ENCODE data around the gene CD109. TPM values are rescaled to one million over a fixed set of nuclear protein-coding genes. Genes with fewer than 3 reads are reported as not detected.

CD109 gene
- total RNA-seq, 4 donors from 2014 or later: 7.8 to 19.0 (median 12.7) TPM

- Histone ChIP-seq H3K36me3 (no peaks in the 10 kb centered on the region), H3K9me3 (no peaks in the 10 kb centered on the region), H3K27me3 (no peaks in the 10 kb centered on the region), H3K4me3 (no peak overlapping the region), H3K4me1 (no peaks in the 10 kb centered on the region), H3K27ac (no peak overlapping the region)
- no peak for DNase-seq (ENCODE audit: low spot score in 2 of 2)
- no peak for TF ChIP-seq CTCF (IDR thresholded peaks at IDR 0.05)
- TF ChIP-seq EP300 (IDR thresholded peaks at IDR 0.05): no peak
- no peak for TF ChIP-seq POLR2A (IDR thresholded peaks at IDR 0.05)
- 76 to 91% methylated on average over 3 of the region's 3 CpGs for WGBS, 2 donors
These were observed 174.9 kb downstream of the CD109 start for GRCh38 chr6:73870907-73871306.

GRCh38 chr6:73873081-73873480 is 177.1 kb downstream of the CD109 start:
- H3K27ac ChIP-seq: no peak overlapping the region
- H3K9me3 ChIP-seq: no peaks in the 10 kb centered on the region
- H3K36me3 ChIP-seq: no peaks in the 10 kb centered on the region
- no peak overlapping the region for H3K4me3 ChIP-seq
- DNase-seq (ENCODE audit: low spot score in 2 of 2): no peak
- TF ChIP-seq EP300 (IDR thresholded peaks at IDR 0.05) (no peak), POLR2A (IDR thresholded peaks at IDR 0.05) (no peak), CTCF (IDR thresholded peaks at IDR 0.05) (no peak)
- H3K27me3 ChIP-seq: no peaks in the 10 kb centered on the region
- no peaks in the 10 kb centered on the region for H3K4me1 ChIP-seq

Other genes starting within 250 kb of the CD109 start
- gene CGAS, start 243.9 kb upstream of the CD109 start, total RNA-seq: 1 to 10 TPM; 5.9 to 9.8 (median 7.1) TPM
- gene MTO1, start 234.5 kb upstream of the CD109 start, total RNA-seq: 10 to 100 TPM; 31.0 to 42.8 (median 37.9) TPM
- 1,000 to 10,000 TPM; 7,087 to 8,344 (median 7,781) TPM for gene EEF1A1, start 175.2 kb upstream of the CD109 start, total RNA-seq
- 10 to 100 TPM; 11.9 to 21.9 (median 16.8) TPM for gene SLC17A5, start 42.2 kb upstream of the CD109 start, total RNA-seq